Progenitor cell of endocrine pancreas (in vitro differentiated cells): ENCODE measurements around the gene ITPK1. TPM values are rescaled to one million over a fixed set of nuclear protein-coding genes. Genes with fewer than 3 reads are reported as not detected.
"Not testable (repeated sequence)": the region's sequence is repeated elsewhere in the genome, so short reads cannot be mapped to it uniquely, and the experiment has no call there.

ENCODE experiments used
- DNase-seq: peaks from one replicate; pipeline ENCODE4 v3.0.0; 2021; ENCODE audit warnings: low spot score; ENCODE audit not compliant: unreplicated experiment
- H3K27ac Mint-ChIP-seq: 2 replicates; pipeline ENCODE4 v1.8.0; 2021; ENCODE audit warnings: mild to moderate bottlenecking, moderate library complexity, mixed read lengths
- H3K27me3 Mint-ChIP-seq: 2 replicates; pipeline ENCODE4 v1.8.0; 2021; ENCODE audit warnings: mixed read lengths
- H3K36me3 Mint-ChIP-seq: 2 replicates; pipeline ENCODE4 v1.8.0; 2022; ENCODE audit warnings: mixed read lengths; ENCODE audit not compliant: insufficient read depth
- H3K4me1 Mint-ChIP-seq: 2 replicates; pipeline ENCODE4 v1.8.0; 2021; ENCODE audit warnings: low read depth, mixed read lengths
- H3K4me3 Mint-ChIP-seq: 2 replicates; pipeline ENCODE4 v1.8.0; 2021; ENCODE audit warnings: low read depth, mild to moderate bottlenecking, moderate library complexity, mixed read lengths
- H3K9me3 Mint-ChIP-seq: 2 replicates; pipeline ENCODE4 v1.8.0; 2021; ENCODE audit warnings: low read depth, mixed read lengths
- CTCF ChIP-seq: fragments of 200-600 bp; sonication (generic); IDR thresholded peaks from one replicate; pipeline ENCODE4 v1.5.0; 2021; ENCODE audit warnings: antibody characterized with exemption, mild to moderate bottlenecking; ENCODE audit not compliant: unreplicated experiment
- total RNA-seq: library from RNA; stranded (reverse); gene quantifications from 2 replicates; pipeline ENCODE4 v1.2.1, GENCODE V29; 2021

The ITPK1 gene
- total RNA-seq, 1 donor from 2014 or later: 72.0 TPM

- peak; percentile 22 for DNase-seq
- no peaks in the 10 kb centered on the region for H3K36me3 Mint-ChIP-seq
- TF ChIP-seq CTCF: no peak
- H3K4me1 Mint-ChIP-seq: peaks cover 17% of the 10 kb centered on the region
- H3K4me3 Mint-ChIP-seq: peak overlapping the region; percentile 87
- no peaks in the 10 kb centered on the region for H3K27me3 Mint-ChIP-seq
- H3K9me3 Mint-ChIP-seq: no peaks in the 10 kb centered on the region
- H3K27ac Mint-ChIP-seq: peak overlapping the region; percentile 67
These were observed 1.0 kb downstream of the ITPK1 start for GRCh38 chr14:93114713-93115068.

- peaks cover 17% of the 10 kb centered on the region for H3K4me1 Mint-ChIP-seq
- peak overlapping the region; percentile 87 for H3K4me3 Mint-ChIP-seq
- H3K36me3 Mint-ChIP-seq: no peaks in the 10 kb centered on the region
- no peak for DNase-seq
- no peaks in the 10 kb centered on the region for H3K9me3 Mint-ChIP-seq
- no peaks in the 10 kb centered on the region for H3K27me3 Mint-ChIP-seq
- no peak for TF ChIP-seq CTCF
- H3K27ac Mint-ChIP-seq: no peak overlapping the region
These were observed 1.5 kb downstream of the ITPK1 start for GRCh38 chr14:93114068-93114710.

- Mint-ChIP-seq H3K36me3 (no peaks in the 10 kb centered on the region), H3K4me3 (peak overlapping the region; percentile 87), H3K27me3 (no peaks in the 10 kb centered on the region), H3K9me3 (no peaks in the 10 kb centered on the region), H3K27ac (no peak overlapping the region), H3K4me1 (peaks cover 17% of the 10 kb centered on the region)
- TF ChIP-seq CTCF: no peak
- no peak for DNase-seq
These were observed 2.1 kb downstream of the ITPK1 start for GRCh38 chr14:93113678-93114067.

DNA sequence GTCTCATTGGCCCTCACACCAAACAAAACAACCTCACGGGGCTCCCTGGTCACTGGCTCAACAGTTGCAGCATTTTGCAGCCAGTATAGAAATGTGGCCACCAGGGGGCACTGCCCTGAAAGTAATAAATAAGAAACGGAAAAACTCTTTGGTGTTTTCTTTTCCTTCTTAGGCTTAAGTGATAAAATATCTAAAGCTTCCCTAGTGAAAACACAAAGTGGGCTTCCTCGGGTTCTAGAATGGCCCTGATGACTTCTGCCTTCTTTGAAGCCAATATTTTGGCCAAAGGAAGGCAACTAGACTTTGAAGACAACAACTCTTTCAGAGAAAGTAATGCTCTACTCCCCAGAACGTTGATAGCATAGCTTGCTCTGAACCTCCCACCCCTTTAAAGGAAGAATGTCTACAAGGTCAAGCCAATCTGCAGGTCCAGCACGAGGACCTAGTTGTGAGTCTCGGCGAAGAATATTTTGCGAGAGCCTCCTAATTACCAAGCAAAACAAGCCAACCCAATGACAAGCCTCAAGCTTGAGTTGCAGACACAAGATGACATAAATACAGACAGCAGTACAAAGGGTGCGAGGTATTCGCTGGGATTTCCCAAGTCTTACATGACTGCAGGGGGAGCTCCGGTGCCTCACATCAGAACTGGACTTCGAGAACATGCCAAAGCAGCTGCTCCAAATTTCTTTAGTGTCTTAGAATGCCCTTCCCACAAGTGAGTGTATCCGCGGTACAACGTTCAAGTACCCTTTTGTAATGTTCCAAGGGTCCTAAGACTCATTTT is 2.6 kb downstream of the ITPK1 start:
- peak; percentile 87 for TF ChIP-seq CTCF
- H3K27me3 Mint-ChIP-seq: no peaks in the 10 kb centered on the region
- H3K36me3 Mint-ChIP-seq: no peaks in the 10 kb centered on the region
- peak; percentile 47 for DNase-seq
- peak overlapping the region; percentile 15 for H3K27ac Mint-ChIP-seq
- no peaks in the 10 kb centered on the region for H3K9me3 Mint-ChIP-seq
- H3K4me3 Mint-ChIP-seq: peak overlapping the region; percentile 87
- H3K4me1 Mint-ChIP-seq: peaks cover 17% of the 10 kb centered on the region

- H3K36me3 Mint-ChIP-seq, H3K27ac Mint-ChIP-seq, H3K4me3 Mint-ChIP-seq, H3K9me3 Mint-ChIP-seq, H3K27me3 Mint-ChIP-seq, DNase-seq: not testable (repeated sequence)
- peaks cover 20% of the 10 kb centered on the region for H3K4me1 Mint-ChIP-seq
These were observed 4.2 kb downstream of the ITPK1 start for GRCh38 chr14:93111541-93111940.
